Measurements from ENCODE around the gene ABCC9.

The ABCC9 gene

GRCh38 chr12:21769307-21769706 lies 171.9 kb downstream of the ABCC9 start:
- DNase-seq = no peak

- no peak for DNase-seq
These were observed 174.8 kb downstream of the ABCC9 start for GRCh38 chr12:21766403-21766802.

GRCh38 chr12:21764950-21765349 lies 176.3 kb downstream of the ABCC9 start:
- DNase-seq = no peak

- no peak for DNase-seq
These were observed 177.2 kb downstream of the ABCC9 start for GRCh38 chr12:21764065-21764464.

GRCh38 chr12:21763531-21763930 lies 177.7 kb downstream of the ABCC9 start:
- no peak for DNase-seq

GRCh38 chr12:21759737-21760136 lies 181.5 kb downstream of the ABCC9 start:
- DNase-seq = no peak

- DNase-seq = no peak
These were observed 183.5 kb downstream of the ABCC9 start for GRCh38 chr12:21757735-21758134.

GRCh38 chr12:21756699-21757098 lies 184.5 kb downstream of the ABCC9 start:
- DNase-seq = no peak

GRCh38 chr12:21751517-21751916 lies 189.7 kb downstream of the ABCC9 start:
- no peak for DNase-seq
